A549 treated with AZD9567 at 1 μM for 4 hours (cell line): ENCODE measurements around the gene CCDC138. TPM values are rescaled to one million over a fixed set of nuclear protein-coding genes. Genes with fewer than 3 reads are reported as not detected.

Source experiments
- total RNA-seq: library from RNA; stranded (reverse); fragments of 200-300 nt; extraction: Qiagen RNA extraction; gene quantifications from 5 replicates; pipeline ENCODE4 v1.2.3, GENCODE V29; 2022; ENCODE audit not compliant: insufficient read depth

Gene CCDC138
- total RNA-seq: 7.1 to 13.8 TPM (median 8.0 TPM) in 5 replicates

GRCh38 chr2:108786354-108787215 is at the start of gene CCDC138:
CCDC138 (plus strand) TSS chr2:108786771; CDS start chr2:108786823, 52 bp downstream.

Other genes starting within 250 kb of the CCDC138 start
- 19.7 to 34.0 TPM (median 25.4 TPM) in 5 replicates for gene RANBP2, start 67.3 kb upstream of the CCDC138 start, total RNA-seq
- 0.02 to 0.05 TPM (median 0.02 TPM) in 4 of 5 replicates, not detected in the other for gene EDAR, start 202.4 kb downstream of the CCDC138 start, total RNA-seq